Measurements from ENCODE around the gene ANKRD30A.
"Not testable (repeated sequence)": the region's sequence is repeated elsewhere in the genome, so short reads cannot be mapped to it uniquely, and the experiment has no call there.

DNA sequence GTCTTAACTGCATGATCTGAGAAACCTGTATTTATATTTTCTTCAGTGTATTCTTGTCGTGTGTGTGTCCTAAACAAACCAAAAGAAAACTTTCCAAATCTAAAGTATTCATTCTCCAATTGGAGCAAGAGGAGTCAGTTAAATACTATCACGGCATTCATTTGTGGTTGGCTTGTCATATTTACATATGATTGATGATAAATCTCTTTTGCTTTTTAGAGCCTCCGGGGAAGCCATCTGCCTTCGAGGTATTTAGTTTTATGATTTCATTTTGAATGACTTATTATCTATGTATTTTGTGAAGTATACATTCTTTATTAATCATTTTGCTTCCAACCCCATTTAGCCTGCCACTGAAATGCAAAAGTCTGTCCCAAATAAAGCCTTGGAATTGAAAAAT is 37.0 kb downstream of the ANKRD30A start:
- TF ChIP-seq POLR2AphosphoS5 (IDR thresholded peaks at IDR 0.05; ENCODE audit: insufficient read depth, low read depth, low read length); CTCF (IDR thresholded peaks at IDR 0.05; ENCODE audit: extremely low read depth in 1 of 2, insufficient read depth in 1 of 2, low read depth in 1 of 2, low read length in 2 of 2); JUN (IDR thresholded peaks at IDR 0.05; ENCODE audit: borderline replicate concordance, insufficient read depth, insufficient read length, low read depth); MYC (IDR thresholded peaks at IDR 0.05; ENCODE audit: low read depth, low read length); POLR2A (IDR thresholded peaks at IDR 0.05; ENCODE audit: low read depth, low read length); EZH2 (IDR thresholded peaks at IDR 0.05; ENCODE audit: borderline replicate concordance, low read depth, low read length, severe bottlenecking): not testable (repeated sequence)
- TF ChIP-seq, protein P1, sequence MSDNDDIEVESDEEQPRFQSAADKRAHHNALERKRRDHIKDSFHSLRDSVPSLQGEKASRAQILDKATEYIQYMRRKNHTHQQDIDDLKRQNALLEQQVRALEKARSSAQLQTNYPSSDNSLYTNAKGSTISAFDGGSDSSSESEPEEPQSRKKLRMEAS (IDR thresholded peaks at IDR 0.05; ENCODE audit: insufficient read depth, insufficient read length) = not testable (repeated sequence)
